ENCODE results near the gene METTL22.

The METTL22 gene

GRCh38 chr16:8614435-8615029, 7.0 kb upstream of the METTL22 start:
- no peak for TF ChIP-seq CTCF (IDR thresholded peaks at IDR 0.05; ENCODE audit: insufficient read depth, missing control alignments)
- DNase-seq (ENCODE audit: insufficient read length, low spot score) = no peak
- FAIRE-seq = no peak

GRCh38 chr16:8619671-8620370, 1.7 kb upstream of the METTL22 start:
- no peak for FAIRE-seq
- no peak for DNase-seq (ENCODE audit: insufficient read length, low spot score)
- TF ChIP-seq CTCF (IDR thresholded peaks at IDR 0.05; ENCODE audit: insufficient read depth, missing control alignments) = no peak

GRCh38 chr16:8620535-8620934, 963 bp upstream of the METTL22 start:
- TF ChIP-seq CTCF (IDR thresholded peaks at IDR 0.05; ENCODE audit: insufficient read depth, missing control alignments) = no peak
- DNase-seq (ENCODE audit: insufficient read length, low spot score) (no peak), FAIRE-seq (no peak)

- TF ChIP-seq CTCF (IDR thresholded peaks at IDR 0.05; ENCODE audit: insufficient read depth, missing control alignments) = no peak
- DNase-seq (ENCODE audit: insufficient read length, low spot score) (no peak), FAIRE-seq (no peak)
These were observed 301 bp upstream of the METTL22 start for GRCh38 chr16:8621222-8621571.

GRCh38 chr16:8622315-8622656, 788 bp downstream of the METTL22 start:
- no peak for FAIRE-seq
- DNase-seq (ENCODE audit: insufficient read length, low spot score) = no peak
- TF ChIP-seq CTCF (IDR thresholded peaks at IDR 0.05; ENCODE audit: insufficient read depth, missing control alignments) = no peak

GRCh38 chr16:8623634-8624033, 2.1 kb downstream of the METTL22 start:
- no peak for FAIRE-seq
- no peak for DNase-seq (ENCODE audit: insufficient read length, low spot score)
- TF ChIP-seq CTCF (IDR thresholded peaks at IDR 0.05; ENCODE audit: insufficient read depth, missing control alignments) = no peak

GRCh38 chr16:8625491-8626087, 4.1 kb downstream of the METTL22 start:
- DNase-seq (ENCODE audit: insufficient read length, low spot score) (no peak), FAIRE-seq (no peak)
- TF ChIP-seq CTCF (IDR thresholded peaks at IDR 0.05; ENCODE audit: insufficient read depth, missing control alignments) = no peak

Measured in D721Med (cell line).